H1 (cell line): Measurements from ENCODE around the gene SPOPL.
"Not testable (repeated sequence)": the region's sequence is repeated elsewhere in the genome, so short reads cannot be mapped to it uniquely, and the experiment has no call there.

ENCODE experiments used
- CREB1 ChIP-seq: IDR thresholded peaks from 2 replicates; pipeline ENCODE4 v1.6.1; 2012; ENCODE audit warnings: inconsistent platforms
- JUND ChIP-seq: IDR thresholded peaks from 2 replicates; pipeline ENCODE4 v1.6.1; 2011; ENCODE audit warnings: mild to moderate bottlenecking, improper control_type of control experiment, low read length
- POLR2A ChIP-seq, 2 experiments: IDR thresholded peaks; 1 replicate in 1 of 2; 2 replicates in 1 of 2; pipeline ENCODE4 v1.6.1; 2011; ENCODE audit warnings: low read depth in 2 of 2, low read length in 2 of 2, mild to moderate bottlenecking in 2 of 2; ENCODE audit errors: control extremely low read depth in 1 of 2
- RFX5 ChIP-seq: IDR thresholded peaks from 2 replicates; pipeline ENCODE4 v1.6.1; 2011; ENCODE audit warnings: low read depth, low read length, improper control_type of control experiment, borderline replicate concordance
- TAF1 ChIP-seq: IDR thresholded peaks from 2 replicates; pipeline ENCODE4 v1.6.1; 2011; ENCODE audit warnings: mild to moderate bottlenecking, low read depth, low read length
- TF ChIP-seq, protein P1 (sequence below), 3 experiments: IDR thresholded peaks; 1 replicate in 2 of 3; 2 replicates in 1 of 3; pipeline versions ENCODE4 v1.5.1 to v1.6.1; 2011; ENCODE audit warnings: low read length in 3 of 3, mild to moderate bottlenecking in 3 of 3, inconsistent platforms in 2 of 3, low read depth in 1 of 3, moderate library complexity in 1 of 3; ENCODE audit not compliant: insufficient read depth in 1 of 3; ENCODE audit errors: control extremely low read depth in 1 of 3
- TF ChIP-seq, protein P2 (sequence below): IDR thresholded peaks from 2 replicates; pipeline ENCODE4 v1.6.1; 2012; ENCODE audit warnings: inconsistent platforms
- TF ChIP-seq, protein P3 (sequence below): IDR thresholded peaks from 2 replicates; pipeline ENCODE4 v1.6.1; 2012; ENCODE audit warnings: inconsistent platforms

DNA sequence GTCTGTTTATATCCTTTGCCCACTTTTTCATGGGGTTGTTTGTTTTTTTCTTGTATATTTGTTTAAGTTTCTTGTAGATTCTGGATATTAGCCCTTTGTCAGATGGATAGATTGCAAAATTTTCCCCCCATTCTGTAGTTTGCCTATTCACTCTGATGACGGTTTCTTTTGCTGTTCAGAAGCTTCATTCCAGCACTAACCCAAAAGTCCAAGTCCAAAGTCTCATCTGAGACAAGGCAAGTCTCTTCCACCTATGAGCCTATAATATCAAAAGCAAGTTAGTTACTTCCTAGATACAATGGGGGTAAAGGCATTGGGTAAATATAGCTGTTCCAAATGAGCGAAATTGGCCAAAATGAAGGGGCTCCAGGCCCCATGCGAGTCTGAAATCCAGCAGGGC is 38.9 kb upstream of the SPOPL start:
- TF ChIP-seq, protein P1, sequence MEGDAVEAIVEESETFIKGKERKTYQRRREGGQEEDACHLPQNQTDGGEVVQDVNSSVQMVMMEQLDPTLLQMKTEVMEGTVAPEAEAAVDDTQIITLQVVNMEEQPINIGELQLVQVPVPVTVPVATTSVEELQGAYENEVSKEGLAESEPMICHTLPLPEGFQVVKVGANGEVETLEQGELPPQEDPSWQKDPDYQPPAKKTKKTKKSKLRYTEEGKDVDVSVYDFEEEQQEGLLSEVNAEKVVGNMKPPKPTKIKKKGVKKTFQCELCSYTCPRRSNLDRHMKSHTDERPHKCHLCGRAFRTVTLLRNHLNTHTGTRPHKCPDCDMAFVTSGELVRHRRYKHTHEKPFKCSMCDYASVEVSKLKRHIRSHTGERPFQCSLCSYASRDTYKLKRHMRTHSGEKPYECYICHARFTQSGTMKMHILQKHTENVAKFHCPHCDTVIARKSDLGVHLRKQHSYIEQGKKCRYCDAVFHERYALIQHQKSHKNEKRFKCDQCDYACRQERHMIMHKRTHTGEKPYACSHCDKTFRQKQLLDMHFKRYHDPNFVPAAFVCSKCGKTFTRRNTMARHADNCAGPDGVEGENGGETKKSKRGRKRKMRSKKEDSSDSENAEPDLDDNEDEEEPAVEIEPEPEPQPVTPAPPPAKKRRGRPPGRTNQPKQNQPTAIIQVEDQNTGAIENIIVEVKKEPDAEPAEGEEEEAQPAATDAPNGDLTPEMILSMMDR (IDR thresholded peaks at IDR 0.05; ENCODE audit: control extremely low read depth in 1 of 3, insufficient read depth in 1 of 3, low read depth in 1 of 3, low read length in 3 of 3) = not testable (repeated sequence)
- TF ChIP-seq POLR2A (IDR thresholded peaks at IDR 0.05; ENCODE audit: control extremely low read depth in 1 of 2, low read depth in 2 of 2, low read length in 2 of 2); TAF1; RFX5; CREB1; JUND: not testable (repeated sequence)
- TF ChIP-seq, protein P2, sequence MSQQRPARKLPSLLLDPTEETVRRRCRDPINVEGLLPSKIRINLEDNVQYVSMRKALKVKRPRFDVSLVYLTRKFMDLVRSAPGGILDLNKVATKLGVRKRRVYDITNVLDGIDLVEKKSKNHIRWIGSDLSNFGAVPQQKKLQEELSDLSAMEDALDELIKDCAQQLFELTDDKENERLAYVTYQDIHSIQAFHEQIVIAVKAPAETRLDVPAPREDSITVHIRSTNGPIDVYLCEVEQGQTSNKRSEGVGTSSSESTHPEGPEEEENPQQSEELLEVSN = not testable (repeated sequence)
- TF ChIP-seq, protein P3, sequence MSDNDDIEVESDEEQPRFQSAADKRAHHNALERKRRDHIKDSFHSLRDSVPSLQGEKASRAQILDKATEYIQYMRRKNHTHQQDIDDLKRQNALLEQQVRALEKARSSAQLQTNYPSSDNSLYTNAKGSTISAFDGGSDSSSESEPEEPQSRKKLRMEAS = not testable (repeated sequence)
